HG03575 (cell line): ENCODE results near the gene LONP2.
A peak's percentile ranks its signal among the peaks of the same experiment; 100 is the strongest.

Experiments
- ATAC-seq: cut with Tn5 transposase; IDR thresholded peaks from one replicate; pipeline ENCODE4 v1.9.1; 2021; ENCODE audit not compliant: unreplicated experiment, insufficient number of reproducible peaks, low FRiP score; ENCODE audit errors: extremely low read depth

Gene LONP2

GRCh38 chr16:48244080-48244862 is at the start of gene LONP2:
Gene LONP2, plus strand, starts transcription at chr16:48244300. Its CDS starts 89 bp downstream, at chr16:48244389.
- peak; percentile 63 for ATAC-seq

GRCh38 chr16:48194828-48195556 is 49.1 kb upstream of the LONP2 start:
- ATAC-seq, result no peak

DNA sequence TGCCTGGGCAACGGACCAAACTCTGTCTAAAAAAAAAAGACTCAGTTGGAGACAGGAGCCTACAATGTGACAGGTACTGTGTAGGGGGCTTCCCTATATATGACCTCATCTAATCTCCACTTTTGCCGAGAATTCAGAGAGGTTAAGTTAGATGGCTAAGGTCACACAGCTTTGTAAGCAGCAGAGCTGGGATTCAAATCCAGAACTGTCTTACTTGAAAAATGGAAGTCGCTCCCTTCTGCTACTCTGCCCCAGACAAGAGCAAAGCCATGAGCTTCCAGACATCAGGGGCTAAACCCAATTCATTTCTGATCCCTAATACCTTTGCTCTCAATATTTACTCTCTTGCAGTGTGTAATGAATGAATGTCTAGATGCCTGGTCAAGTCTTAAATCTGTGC is 46.8 kb upstream of the LONP2 start:
- ATAC-seq, result no peak

DNA sequence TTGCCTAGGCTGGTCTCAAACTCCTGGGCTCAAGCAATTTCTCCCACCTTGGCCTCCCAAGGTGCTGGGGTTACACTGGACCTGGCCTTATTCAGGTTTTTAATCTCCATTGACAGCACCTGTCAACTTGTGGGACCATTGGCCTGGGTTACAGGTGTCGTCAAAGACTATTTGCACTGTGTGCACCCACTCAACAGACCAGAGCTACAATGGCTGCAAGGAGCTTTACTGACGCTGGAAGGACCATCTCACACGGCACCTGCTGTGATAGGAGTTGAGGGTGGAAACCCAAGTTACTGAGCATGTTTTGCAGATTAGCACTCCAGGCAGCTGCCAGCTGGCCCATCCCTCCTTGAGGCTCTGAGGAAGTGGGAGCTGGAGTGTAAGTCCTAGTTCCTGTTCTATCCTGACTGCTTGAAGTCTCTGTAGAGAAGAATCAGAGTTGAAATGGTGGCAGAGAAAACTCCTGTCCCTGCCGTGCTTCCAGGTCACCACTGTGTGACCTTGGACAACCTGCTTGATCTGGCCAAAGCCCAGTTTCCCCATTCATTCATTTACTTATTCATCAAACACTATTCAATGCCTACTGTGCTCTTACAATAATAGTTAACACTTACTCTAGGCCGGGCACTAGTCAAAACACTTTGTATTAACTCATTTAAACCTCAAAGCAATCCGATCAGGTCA is 42.4 kb upstream of the LONP2 start:
- ATAC-seq, result no peak

DNA sequence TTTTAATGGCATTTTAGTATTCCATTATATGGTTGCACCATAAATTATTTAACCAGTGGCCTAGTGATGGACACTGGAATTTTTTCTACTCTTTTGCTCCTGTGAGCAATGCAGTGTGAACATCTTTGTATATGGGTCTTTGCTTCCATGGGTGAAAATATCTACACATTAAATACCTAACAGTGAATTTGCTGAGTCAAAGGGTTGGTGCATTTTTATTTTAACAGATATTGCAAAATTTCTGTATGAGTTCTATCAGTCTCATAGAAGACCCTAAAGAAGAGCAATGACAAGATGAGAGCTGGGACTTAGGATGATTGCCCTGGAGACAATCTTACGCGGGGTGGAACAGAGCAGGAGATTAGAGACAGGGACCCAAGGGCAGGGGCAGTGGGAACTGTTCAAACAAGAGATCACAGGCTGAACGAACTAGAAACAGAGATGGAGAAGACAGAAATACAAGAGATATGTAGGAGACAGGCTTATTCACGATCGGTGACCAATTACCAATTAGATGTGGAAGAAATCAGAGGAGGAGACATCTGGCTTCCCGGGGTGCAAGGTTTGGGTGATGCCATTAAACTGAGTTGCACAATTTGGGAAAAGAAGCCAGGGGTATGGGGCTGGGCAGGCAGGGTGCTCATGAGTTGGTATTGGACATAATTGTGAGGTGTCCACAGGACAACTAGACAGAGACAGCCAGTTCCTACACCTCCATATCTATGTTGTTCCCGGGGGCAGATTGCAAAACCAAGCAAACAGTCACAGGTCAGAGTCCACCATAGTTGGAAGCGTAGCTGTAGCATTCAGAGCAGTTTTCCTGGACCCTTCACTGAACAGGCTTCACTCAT is 39.9 kb upstream of the LONP2 start:
- ATAC-seq, result no peak

- ATAC-seq, result no peak
Measured at GRCh38 chr16:48204825-48205151, 39.3 kb upstream of the LONP2 start.

DNA sequence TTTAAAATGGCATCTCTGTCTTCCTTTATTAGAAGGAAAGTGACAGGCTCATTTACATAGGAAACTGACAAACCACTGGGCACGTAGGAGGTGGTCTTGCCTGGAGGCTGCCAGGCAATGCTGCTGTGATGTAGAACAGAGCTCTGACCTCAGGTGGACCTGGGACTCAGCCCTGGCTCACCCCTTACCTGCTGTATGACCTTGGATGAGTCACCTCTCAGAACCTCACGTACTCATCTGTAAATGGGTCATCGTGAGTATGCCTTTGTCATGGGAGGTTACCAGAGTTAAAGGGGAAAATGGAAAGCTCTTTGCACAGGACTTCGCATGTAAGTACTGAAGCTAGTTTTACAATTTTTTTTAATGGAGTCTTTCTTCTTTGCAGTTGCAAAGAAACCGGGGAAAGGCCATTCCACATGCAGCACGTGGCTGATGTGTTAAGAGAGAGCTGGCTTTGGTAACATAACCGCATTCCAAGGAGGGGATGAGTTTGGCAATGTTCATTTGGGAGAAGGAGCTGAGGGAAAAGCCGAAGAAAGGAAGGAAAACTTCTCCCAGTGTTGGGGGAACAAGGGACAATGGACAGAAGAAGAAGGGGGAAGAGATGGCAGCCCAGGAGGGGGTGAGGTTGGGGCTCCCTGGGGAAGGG is 37.4 kb upstream of the LONP2 start:
- no peak for ATAC-seq

GRCh38 chr16:48210747-48211146 is 33.4 kb upstream of the LONP2 start:
- no peak for ATAC-seq

- ATAC-seq, result no peak
Measured at GRCh38 chr16:48212033-48212432, 32.1 kb upstream of the LONP2 start.

GRCh38 chr16:48215738-48216137 is 28.4 kb upstream of the LONP2 start:
- no peak for ATAC-seq

DNA sequence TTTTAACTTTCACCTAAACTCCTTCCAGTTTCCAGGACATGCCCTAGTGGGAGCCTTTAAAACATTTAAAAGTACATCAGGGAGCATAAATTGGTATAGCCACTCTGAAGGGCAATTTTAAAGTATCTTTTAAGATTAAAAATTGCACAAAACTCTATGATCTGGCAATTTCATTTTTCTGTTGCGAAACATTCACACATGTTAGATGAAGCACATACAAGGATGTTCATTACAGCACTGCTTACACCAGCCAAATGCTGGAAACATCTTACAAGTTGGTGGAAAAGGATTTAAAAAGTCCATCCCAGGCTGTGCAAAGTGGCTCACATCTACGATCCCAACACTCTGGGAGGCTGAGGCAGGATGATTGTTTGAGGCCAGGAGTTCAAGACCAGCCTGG is 26.4 kb upstream of the LONP2 start:
- no peak for ATAC-seq

GRCh38 chr16:48218473-48218872 is 25.6 kb upstream of the LONP2 start:
- no peak for ATAC-seq

DNA sequence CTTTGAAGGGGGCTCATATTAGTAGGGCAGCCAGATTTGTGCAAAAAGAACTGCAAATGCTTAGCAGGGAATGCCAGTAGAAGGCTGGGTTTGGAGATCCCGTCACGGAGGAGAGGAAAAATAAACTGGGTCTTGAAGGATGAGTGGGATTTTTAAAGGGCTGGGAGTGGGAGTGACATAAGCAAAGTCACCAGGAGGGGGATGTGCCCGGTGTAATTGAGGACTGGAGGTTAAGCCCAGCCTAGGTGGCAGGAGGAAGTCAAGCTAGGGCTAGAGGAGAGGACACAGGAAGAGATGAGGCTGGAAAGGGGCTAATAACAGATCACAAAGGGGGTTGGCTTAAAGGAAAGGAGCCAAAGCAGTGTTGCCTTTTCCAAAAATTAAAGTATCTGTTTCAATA is 23.2 kb upstream of the LONP2 start:
- ATAC-seq, result no peak

DNA sequence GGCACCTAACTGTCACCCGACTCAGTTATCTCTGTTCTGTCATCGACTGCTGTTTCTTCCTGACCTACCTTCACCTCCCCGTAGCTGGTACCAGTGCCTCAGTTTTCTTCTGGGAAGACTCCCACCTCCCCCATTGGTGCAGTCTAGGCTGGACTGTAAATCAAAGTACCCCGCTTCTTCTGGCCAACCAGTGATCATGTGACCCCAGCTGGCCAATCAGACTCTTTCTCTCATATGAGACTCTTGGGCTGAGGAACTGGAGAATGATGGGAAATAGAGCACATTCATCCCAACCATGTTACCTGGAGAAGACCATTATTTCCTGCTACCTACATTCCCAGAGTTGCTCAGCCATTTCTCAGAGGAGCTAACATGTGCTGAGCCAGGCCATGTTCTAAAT is 20.6 kb upstream of the LONP2 start:
- ATAC-seq, result no peak

DNA sequence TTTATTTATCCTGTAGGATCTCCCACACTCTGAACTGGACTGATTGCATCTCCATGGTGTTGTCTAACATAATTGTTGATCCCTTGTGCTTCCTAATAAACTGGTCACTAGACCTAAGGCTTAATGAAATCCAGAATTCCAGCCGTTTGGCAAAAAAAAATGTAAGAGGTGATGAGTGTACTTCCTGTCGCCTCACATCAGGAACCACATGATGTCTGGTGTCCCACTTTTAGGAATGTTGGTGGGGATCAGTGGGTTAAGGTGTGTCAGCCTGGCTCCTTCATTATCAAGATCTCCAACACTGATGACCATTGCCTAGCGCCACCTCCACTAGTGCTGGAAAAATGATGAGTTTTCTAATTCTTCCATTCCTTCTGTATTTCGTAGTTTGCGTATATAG is 18.6 kb upstream of the LONP2 start:
- no peak for ATAC-seq

- no peak for ATAC-seq
Measured at GRCh38 chr16:48231727-48232492, 12.2 kb upstream of the LONP2 start.

DNA sequence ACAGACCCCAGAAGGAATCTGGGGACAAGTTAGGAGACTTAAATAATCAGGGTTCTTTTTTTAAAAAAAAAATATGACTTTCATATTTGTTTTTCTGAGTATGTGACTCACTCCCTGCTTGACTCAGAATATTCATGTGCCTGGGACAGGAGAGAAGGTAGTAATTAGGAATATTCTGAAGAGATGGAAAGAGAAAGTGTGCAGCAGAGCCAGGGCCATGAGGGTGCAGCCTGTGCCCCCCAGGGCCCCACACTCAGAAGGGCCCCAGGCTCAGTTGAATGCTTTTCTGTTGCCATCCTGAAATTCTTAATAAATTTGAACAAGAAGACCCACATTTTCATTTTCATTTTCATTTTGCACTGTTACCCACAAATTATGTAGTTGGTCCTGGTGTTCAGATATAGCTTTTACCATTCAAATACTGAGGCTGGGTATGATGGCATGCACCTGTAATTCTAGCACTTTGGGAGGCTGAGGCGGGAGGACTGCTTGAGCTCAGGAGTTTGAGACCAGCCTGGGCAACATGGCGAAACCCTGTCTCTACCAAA is 11.5 kb upstream of the LONP2 start:
- ATAC-seq, result no peak

- ATAC-seq, result no peak
Measured at GRCh38 chr16:48234630-48235029, 9.5 kb upstream of the LONP2 start.
